ENCODE data around the gene VPS33A. TPM values are rescaled to one million over a fixed set of nuclear protein-coding genes. Genes with fewer than 3 reads are reported as not detected.
"Not testable (repeated sequence)": the region's sequence is repeated elsewhere in the genome, so short reads cannot be mapped to it uniquely, and the experiment has no call there.

Gene VPS33A
- total and polyA plus RNA-seq, 2 donors (not counting 1 experiment from before 2014, with no cell fraction given): 15.4 to 22.3 TPM

DNA sequence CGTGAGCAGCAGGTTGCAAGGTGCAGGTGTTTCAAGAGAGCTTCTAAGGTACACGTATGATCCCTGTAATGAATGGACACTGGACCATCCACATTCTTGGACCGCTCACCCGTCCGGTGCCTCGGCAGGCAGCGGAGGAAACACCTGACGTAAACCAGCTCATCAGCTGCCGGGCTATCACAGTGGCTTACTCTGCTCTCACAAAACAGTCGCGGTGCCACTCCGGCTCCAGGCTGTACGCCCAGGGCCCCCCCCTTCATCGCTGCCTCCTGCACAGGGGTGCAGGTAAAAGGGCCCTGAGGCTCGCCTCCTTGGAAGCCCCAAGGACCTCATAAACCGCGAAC, 436 bp downstream of the VPS33A start:
- DNase-seq (ENCODE audit: low read depth in 2 of 2): peak in 1 of 2 donors; percentile 36

DNA sequence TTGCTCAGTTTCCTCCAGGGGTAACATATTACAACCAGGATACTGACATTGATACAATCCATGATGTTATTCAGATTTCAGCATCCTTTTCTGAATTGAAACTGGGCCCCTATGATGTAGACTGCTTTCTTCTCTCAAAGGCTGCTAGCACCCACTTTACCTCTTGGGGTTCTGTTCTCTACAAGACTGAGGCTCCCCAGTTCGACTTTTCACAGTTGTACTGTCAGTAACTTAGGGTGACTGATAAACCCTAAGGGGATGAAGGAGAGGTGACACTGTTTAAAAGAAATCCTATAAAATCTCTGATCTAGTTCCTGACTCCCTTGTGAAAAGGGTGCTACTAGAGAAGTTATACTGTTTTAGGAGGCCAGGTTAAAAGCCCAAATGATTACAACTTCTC, 818 bp downstream of the VPS33A start:
- no peaks in the 10 kb centered on the region for H3K27me3 ChIP-seq (ENCODE audit: control insufficient read depth, insufficient read depth, low read length)
- H3K4me2 ChIP-seq (ENCODE audit: extremely low read depth, insufficient read depth, low read length): peak overlapping the region; percentile 86
- peak overlapping the region; percentile 0 for H3K9ac ChIP-seq (ENCODE audit: insufficient read depth, low read length)
- H3K27ac ChIP-seq (ENCODE audit: insufficient read depth, low read length): peak overlapping the region; percentile 62
- no peaks in the 10 kb centered on the region for H3K36me3 ChIP-seq (ENCODE audit: control insufficient read depth, insufficient read depth, low read length)
- DNase-seq (ENCODE audit: low read depth in 2 of 2): no peak
- peaks cover 2% of the 10 kb centered on the region for H3K4me1 ChIP-seq (ENCODE audit: control insufficient read depth, extremely low read depth, insufficient read depth, low read length)
- TF ChIP-seq, protein P1, sequence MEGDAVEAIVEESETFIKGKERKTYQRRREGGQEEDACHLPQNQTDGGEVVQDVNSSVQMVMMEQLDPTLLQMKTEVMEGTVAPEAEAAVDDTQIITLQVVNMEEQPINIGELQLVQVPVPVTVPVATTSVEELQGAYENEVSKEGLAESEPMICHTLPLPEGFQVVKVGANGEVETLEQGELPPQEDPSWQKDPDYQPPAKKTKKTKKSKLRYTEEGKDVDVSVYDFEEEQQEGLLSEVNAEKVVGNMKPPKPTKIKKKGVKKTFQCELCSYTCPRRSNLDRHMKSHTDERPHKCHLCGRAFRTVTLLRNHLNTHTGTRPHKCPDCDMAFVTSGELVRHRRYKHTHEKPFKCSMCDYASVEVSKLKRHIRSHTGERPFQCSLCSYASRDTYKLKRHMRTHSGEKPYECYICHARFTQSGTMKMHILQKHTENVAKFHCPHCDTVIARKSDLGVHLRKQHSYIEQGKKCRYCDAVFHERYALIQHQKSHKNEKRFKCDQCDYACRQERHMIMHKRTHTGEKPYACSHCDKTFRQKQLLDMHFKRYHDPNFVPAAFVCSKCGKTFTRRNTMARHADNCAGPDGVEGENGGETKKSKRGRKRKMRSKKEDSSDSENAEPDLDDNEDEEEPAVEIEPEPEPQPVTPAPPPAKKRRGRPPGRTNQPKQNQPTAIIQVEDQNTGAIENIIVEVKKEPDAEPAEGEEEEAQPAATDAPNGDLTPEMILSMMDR (conservative IDR thresholded peaks at IDR 0.05 in 1 of 2, IDR thresholded peaks at IDR 0.05 in 1 of 2; ENCODE audit: low read depth in 1 of 2, low read length in 2 of 2): no peak
- TF ChIP-seq EZH2 (IDR thresholded peaks at IDR 0.05; ENCODE audit: low read length, missing control alignments): no peak
- H3K4me3 ChIP-seq (replicated peaks in 1 of 4; ENCODE audit: control extremely low read depth in 1 of 4, insufficient read depth in 1 of 4, low read depth in 3 of 4, low read length in 4 of 4): peak overlapping the region; percentile 70 to 99 (median 86)
- H2AFZ ChIP-seq (ENCODE audit: low read length): peak overlapping the region; percentile 92
- H3K9me3 ChIP-seq (ENCODE audit: control insufficient read depth, insufficient read depth, low read depth, low read length): no peaks in the 10 kb centered on the region
- peaks cover 10% of the 10 kb centered on the region for H3K79me2 ChIP-seq (ENCODE audit: control insufficient read depth, insufficient read depth, low read length)
- H4K20me1 ChIP-seq (ENCODE audit: control insufficient read depth, extremely low read depth, insufficient read depth, low read length): no peaks in the 10 kb centered on the region

More for the DNA sequence above, 436 bp downstream of the VPS33A start:
- peaks cover 2% of the 10 kb centered on the region for H3K4me1 ChIP-seq (ENCODE audit: control insufficient read depth, extremely low read depth, insufficient read depth, low read length)
- TF ChIP-seq, protein P1 (conservative IDR thresholded peaks at IDR 0.05 in 1 of 2, IDR thresholded peaks at IDR 0.05 in 1 of 2; ENCODE audit: low read depth in 1 of 2, low read length in 2 of 2): no peak
- no peak for TF ChIP-seq EZH2 (IDR thresholded peaks at IDR 0.05; ENCODE audit: low read length, missing control alignments)
- peak overlapping the region; percentile 86 for H3K4me2 ChIP-seq (ENCODE audit: extremely low read depth, insufficient read depth, low read length)
- peaks cover 10% of the 10 kb centered on the region for H3K79me2 ChIP-seq (ENCODE audit: control insufficient read depth, insufficient read depth, low read length)
- no peaks in the 10 kb centered on the region for H4K20me1 ChIP-seq (ENCODE audit: control insufficient read depth, extremely low read depth, insufficient read depth, low read length)
- H3K36me3 ChIP-seq (ENCODE audit: control insufficient read depth, insufficient read depth, low read length): no peaks in the 10 kb centered on the region
- H3K27ac ChIP-seq (ENCODE audit: insufficient read depth, low read length): peak overlapping the region; percentile 62
- peak overlapping the region; percentile 92 for H2AFZ ChIP-seq (ENCODE audit: low read length)
- H3K9ac ChIP-seq (ENCODE audit: insufficient read depth, low read length): peak overlapping the region; percentile 71
- H3K9me3 ChIP-seq (ENCODE audit: control insufficient read depth, insufficient read depth, low read depth, low read length): no peaks in the 10 kb centered on the region
- H3K4me3 ChIP-seq (replicated peaks in 1 of 4; ENCODE audit: control extremely low read depth in 1 of 4, insufficient read depth in 1 of 4, low read depth in 3 of 4, low read length in 4 of 4): peak overlapping the region; percentile 70 to 99 (median 86)
- no peaks in the 10 kb centered on the region for H3K27me3 ChIP-seq (ENCODE audit: control insufficient read depth, insufficient read depth, low read length)

DNA sequence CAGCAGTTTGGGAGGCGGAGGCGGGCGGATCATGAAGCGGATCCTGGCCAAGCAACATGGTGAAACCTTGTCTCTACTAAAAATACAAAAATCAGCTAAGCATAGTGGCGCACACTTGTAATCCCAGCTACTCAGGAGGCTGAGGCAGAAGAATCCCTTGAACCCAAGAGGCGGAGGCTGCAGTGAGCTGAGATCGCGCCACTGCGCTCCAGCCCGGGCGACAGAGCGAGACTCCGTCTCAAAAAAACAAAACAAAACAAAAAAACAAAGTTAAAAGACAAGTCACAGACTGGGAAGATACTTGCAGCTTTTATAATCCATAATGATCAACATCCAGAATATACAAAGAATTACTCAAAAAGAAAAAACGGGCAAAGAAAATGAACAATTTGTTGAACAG, 5.6 kb downstream of the VPS33A start:
- not testable (repeated sequence) for H3K27ac ChIP-seq (ENCODE audit: insufficient read depth, low read length); H3K4me3 ChIP-seq (replicated peaks in 1 of 4; ENCODE audit: control extremely low read depth in 1 of 4, insufficient read depth in 1 of 4, low read depth in 3 of 4, low read length in 4 of 4); H4K20me1 ChIP-seq (ENCODE audit: control insufficient read depth, extremely low read depth, insufficient read depth, low read length); H3K79me2 ChIP-seq (ENCODE audit: control insufficient read depth, insufficient read depth, low read length); H2AFZ ChIP-seq (ENCODE audit: low read length); H3K9me3 ChIP-seq (ENCODE audit: control insufficient read depth, insufficient read depth, low read depth, low read length); H3K9ac ChIP-seq (ENCODE audit: insufficient read depth, low read length); H3K4me2 ChIP-seq (ENCODE audit: extremely low read depth, insufficient read depth, low read length); DNase-seq (ENCODE audit: low read depth in 2 of 2); H3K36me3 ChIP-seq (ENCODE audit: control insufficient read depth, insufficient read depth, low read length); H3K27me3 ChIP-seq (ENCODE audit: control insufficient read depth, insufficient read depth, low read length); H3K4me1 ChIP-seq (ENCODE audit: control insufficient read depth, extremely low read depth, insufficient read depth, low read length)

DNA sequence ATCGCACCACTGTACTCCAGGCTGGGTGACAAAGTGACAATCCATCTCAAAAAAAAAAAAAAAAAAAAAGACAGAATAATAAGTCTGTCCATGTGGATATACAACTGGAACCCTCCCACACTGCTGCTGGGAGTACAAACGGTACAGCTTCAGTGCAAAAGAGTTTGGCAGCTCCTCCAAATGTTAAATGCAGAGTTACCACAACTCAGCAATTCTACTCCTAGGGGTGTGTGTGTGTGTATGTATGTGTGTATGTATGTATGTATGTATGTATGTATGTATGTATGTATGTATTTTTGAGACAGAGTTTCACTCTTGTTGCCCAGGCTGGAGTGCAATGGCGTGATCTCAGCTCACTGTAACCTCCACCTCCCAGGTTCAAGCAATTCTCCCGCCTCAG, 7.4 kb downstream of the VPS33A start:
- H3K9me3 ChIP-seq (ENCODE audit: control insufficient read depth, insufficient read depth, low read depth, low read length); H2AFZ ChIP-seq (ENCODE audit: low read length); H3K4me3 ChIP-seq (replicated peaks in 1 of 4; ENCODE audit: control extremely low read depth in 1 of 4, insufficient read depth in 1 of 4, low read depth in 3 of 4, low read length in 4 of 4); H4K20me1 ChIP-seq (ENCODE audit: control insufficient read depth, extremely low read depth, insufficient read depth, low read length); H3K4me2 ChIP-seq (ENCODE audit: extremely low read depth, insufficient read depth, low read length); H3K79me2 ChIP-seq (ENCODE audit: control insufficient read depth, insufficient read depth, low read length); H3K9ac ChIP-seq (ENCODE audit: insufficient read depth, low read length); H3K27me3 ChIP-seq (ENCODE audit: control insufficient read depth, insufficient read depth, low read length); H3K27ac ChIP-seq (ENCODE audit: insufficient read depth, low read length); H3K36me3 ChIP-seq (ENCODE audit: control insufficient read depth, insufficient read depth, low read length); H3K4me1 ChIP-seq (ENCODE audit: control insufficient read depth, extremely low read depth, insufficient read depth, low read length); DNase-seq (ENCODE audit: low read depth in 2 of 2): not testable (repeated sequence)

DNA sequence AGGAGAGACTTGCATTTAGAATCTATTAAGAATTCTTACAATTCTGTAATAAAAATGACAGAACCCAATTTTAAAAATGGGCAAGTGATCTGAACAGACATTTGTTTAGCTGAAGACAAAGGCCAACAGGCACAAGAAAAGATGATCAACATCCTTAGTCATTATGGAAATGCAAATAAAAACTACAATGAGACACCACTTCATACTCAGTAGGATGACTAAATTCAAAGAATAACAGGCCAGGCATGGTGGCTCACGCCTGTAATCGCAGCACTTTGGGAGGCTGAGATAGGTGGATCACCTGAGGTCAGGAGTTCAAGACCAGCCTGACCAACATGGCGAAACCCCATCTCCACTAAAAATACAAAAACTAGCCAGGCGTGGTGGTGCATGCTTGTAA, 7.8 kb downstream of the VPS33A start:
- H3K9me3 ChIP-seq (ENCODE audit: control insufficient read depth, insufficient read depth, low read depth, low read length); H3K36me3 ChIP-seq (ENCODE audit: control insufficient read depth, insufficient read depth, low read length); H3K9ac ChIP-seq (ENCODE audit: insufficient read depth, low read length); H3K27ac ChIP-seq (ENCODE audit: insufficient read depth, low read length); H2AFZ ChIP-seq (ENCODE audit: low read length); DNase-seq (ENCODE audit: low read depth in 2 of 2); H3K4me3 ChIP-seq (replicated peaks in 1 of 4; ENCODE audit: control extremely low read depth in 1 of 4, insufficient read depth in 1 of 4, low read depth in 3 of 4, low read length in 4 of 4); H3K4me1 ChIP-seq (ENCODE audit: control insufficient read depth, extremely low read depth, insufficient read depth, low read length); H4K20me1 ChIP-seq (ENCODE audit: control insufficient read depth, extremely low read depth, insufficient read depth, low read length); H3K4me2 ChIP-seq (ENCODE audit: extremely low read depth, insufficient read depth, low read length); H3K79me2 ChIP-seq (ENCODE audit: control insufficient read depth, insufficient read depth, low read length); H3K27me3 ChIP-seq (ENCODE audit: control insufficient read depth, insufficient read depth, low read length): not testable (repeated sequence)
